Activated T-cell treated with anti-CD3 and anti-CD28 coated beads, Interleukin-2, amount 50 U/mL, for 72 hours (primary cell): Measurements from ENCODE around the gene TPSB2. TPM values are rescaled to one million over a fixed set of nuclear protein-coding genes. Genes with fewer than 3 reads are reported as not detected.
A peak's percentile ranks its signal among the peaks of the same experiment; 100 is the strongest.
"Not testable (repeated sequence)": the region's sequence is repeated elsewhere in the genome, so short reads cannot be mapped to it uniquely, and the experiment has no call there.

ENCODE experiments used
- ATAC-seq, 2 donors: fragments of 150-1000 bp; cut with Tn5 transposase; replicated peaks in 1 of 2; 2 replicates each; pipeline ENCODE4 v1.10.0; 2021; ENCODE audit warnings: moderate library complexity in 2 of 2, mild to moderate bottlenecking in 1 of 2
- DNase-seq, 2 donors: peaks; one replicate each; pipeline ENCODE4 v3.0.0; 2021 to 2022; ENCODE audit warnings: mixed read lengths in 1 of 2
- H3K27ac Mint-ChIP-seq: one replicate; pipeline ENCODE4 v1.8.0; 2022; ENCODE audit warnings: mild to moderate bottlenecking, moderate library complexity, mixed read lengths
- H3K27me3 Mint-ChIP-seq: one replicate; pipeline ENCODE4 v1.8.0; 2022; ENCODE audit warnings: low read depth, mixed read lengths
- H3K36me3 Mint-ChIP-seq, 2 donors: one replicate each; pipeline ENCODE4 v1.8.0; 2022; ENCODE audit warnings: mixed read lengths in 2 of 2, mild to moderate bottlenecking in 1 of 2; ENCODE audit not compliant: insufficient read depth in 2 of 2
- H3K4me1 Mint-ChIP-seq: one replicate; pipeline ENCODE4 v1.8.0; 2022; ENCODE audit warnings: low read depth, mixed read lengths
- H3K4me3 Mint-ChIP-seq, 2 donors: one replicate each; pipeline ENCODE4 v1.8.0; 2022; ENCODE audit warnings: mild to moderate bottlenecking in 2 of 2, mixed read lengths in 2 of 2, moderate library complexity in 2 of 2
- H3K9me3 Mint-ChIP-seq, 2 donors: one replicate each; pipeline ENCODE4 v1.8.0; 2022; ENCODE audit warnings: mixed read lengths in 2 of 2
- total RNA-seq, 2 donors: library from RNA; stranded (reverse); gene quantifications; one replicate each; pipeline ENCODE4 v1.2.3, GENCODE V29; 2022

Gene TPSB2
- total RNA-seq, 2 donors from 2014 or later, result 0.60 TPM; not detected in 1

DNA sequence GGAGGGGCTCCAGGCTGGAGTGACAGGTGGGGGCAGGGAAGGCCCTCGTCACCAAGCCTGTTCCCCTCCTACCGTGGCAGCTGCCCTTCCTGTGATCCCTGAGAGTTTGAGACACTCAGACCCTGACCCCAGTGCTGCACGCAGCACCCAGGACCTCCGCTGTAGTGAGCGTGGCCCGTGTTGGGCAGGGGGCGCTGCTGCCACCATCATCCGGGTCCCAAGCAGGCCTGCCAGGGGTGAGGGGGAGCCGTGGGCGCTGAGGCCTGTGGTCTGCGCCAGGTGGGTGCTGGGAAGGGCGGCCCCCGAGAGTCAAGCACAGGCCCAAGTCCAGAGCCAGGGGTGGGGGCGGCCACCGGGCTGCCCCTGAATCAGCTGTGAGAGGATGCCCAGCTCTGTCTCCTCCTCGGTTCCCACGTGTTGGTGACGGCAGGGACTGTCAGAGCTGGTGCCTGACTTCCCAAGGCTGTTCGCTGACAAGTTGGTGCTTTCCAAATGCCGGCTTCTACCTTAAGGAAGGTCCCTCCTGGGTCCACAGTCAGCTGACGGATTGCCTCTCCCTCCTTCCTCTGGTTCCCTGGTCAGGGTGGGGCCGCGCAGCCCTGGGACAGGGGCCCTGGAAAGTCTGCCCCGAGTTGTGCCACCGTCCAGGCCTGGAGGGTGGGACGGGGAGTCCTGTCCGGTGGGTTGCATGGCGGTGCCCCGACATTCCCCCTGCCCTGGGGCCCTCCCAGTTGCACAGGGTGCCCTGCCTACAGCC is 36.0 kb downstream of the TPSB2 start:
- H3K4me3 Mint-ChIP-seq, result no peak overlapping the region
- no peaks in the 10 kb centered on the region for H3K9me3 Mint-ChIP-seq
- H3K27ac Mint-ChIP-seq, result no peak overlapping the region
- no peaks in the 10 kb centered on the region for H3K36me3 Mint-ChIP-seq
- no peaks in the 10 kb centered on the region for H3K27me3 Mint-ChIP-seq
- ATAC-seq (no peak), DNase-seq (no peak)
- H3K4me1 Mint-ChIP-seq, result no peaks in the 10 kb centered on the region

DNA sequence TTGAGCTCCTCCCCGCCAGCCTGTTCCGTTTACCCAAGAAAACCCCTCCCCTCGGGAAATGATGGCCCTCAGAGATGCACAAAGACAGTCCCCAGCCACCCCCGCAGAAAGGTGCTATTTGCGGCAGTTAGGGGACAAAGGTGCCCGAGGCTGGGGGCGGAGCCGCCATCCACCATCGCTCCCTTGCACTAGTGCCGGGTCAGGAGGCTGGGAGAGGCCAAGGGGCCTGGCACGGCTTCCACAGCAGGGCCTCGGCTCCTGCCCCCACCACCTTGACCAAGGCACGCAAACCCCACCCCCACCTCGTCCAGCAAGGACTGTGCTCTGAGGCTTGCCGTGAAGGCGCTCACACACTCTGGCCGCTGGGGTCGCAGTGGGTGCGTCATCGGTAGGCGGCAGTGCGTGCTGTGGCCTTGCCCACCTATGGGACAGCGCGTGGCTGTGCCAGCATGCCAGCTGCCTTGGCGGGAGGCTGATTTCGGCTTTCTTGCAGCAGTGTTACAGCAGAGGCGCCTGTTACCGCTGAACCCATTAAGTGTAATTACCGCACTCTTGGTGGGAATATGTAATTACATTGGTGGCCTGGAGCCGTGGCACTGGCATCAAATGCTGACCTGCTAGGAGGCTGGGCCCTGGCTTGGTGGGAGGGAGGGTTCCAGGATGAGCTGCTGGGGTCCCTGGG is 36.7 kb downstream of the TPSB2 start:
- Mint-ChIP-seq H3K36me3 (no peaks in the 10 kb centered on the region), H3K27me3 (no peaks in the 10 kb centered on the region), H3K4me1 (no peaks in the 10 kb centered on the region), H3K27ac (no peak overlapping the region), H3K9me3 (no peaks in the 10 kb centered on the region), H3K4me3 (no peak overlapping the region)
- ATAC-seq (no peak), DNase-seq (no peak)

GRCh38 chr16:1192384-1193073 is 37.5 kb downstream of the TPSB2 start:
- Mint-ChIP-seq H3K36me3 (no peaks in the 10 kb centered on the region), H3K4me3 (no peak overlapping the region), H3K27me3 (no peaks in the 10 kb centered on the region), H3K4me1 (no peaks in the 10 kb centered on the region), H3K9me3 (no peaks in the 10 kb centered on the region), H3K27ac (no peak overlapping the region)
- DNase-seq (no peak), ATAC-seq (no peak)

GRCh38 chr16:1190789-1191188 is 39.2 kb downstream of the TPSB2 start:
- not testable (repeated sequence) for H3K36me3 Mint-ChIP-seq, DNase-seq, H3K27me3 Mint-ChIP-seq, H3K9me3 Mint-ChIP-seq, ATAC-seq, H3K4me1 Mint-ChIP-seq, H3K27ac Mint-ChIP-seq, H3K4me3 Mint-ChIP-seq

GRCh38 chr16:1189455-1189854 is 40.5 kb downstream of the TPSB2 start:
- no peak overlapping the region for H3K4me3 Mint-ChIP-seq
- H3K27ac Mint-ChIP-seq, result no peak overlapping the region
- no peaks in the 10 kb centered on the region for H3K4me1 Mint-ChIP-seq
- no peak for ATAC-seq
- no peak for DNase-seq
- H3K36me3 Mint-ChIP-seq, result no peaks in the 10 kb centered on the region
- H3K9me3 Mint-ChIP-seq, result no peaks in the 10 kb centered on the region
- no peaks in the 10 kb centered on the region for H3K27me3 Mint-ChIP-seq

DNA sequence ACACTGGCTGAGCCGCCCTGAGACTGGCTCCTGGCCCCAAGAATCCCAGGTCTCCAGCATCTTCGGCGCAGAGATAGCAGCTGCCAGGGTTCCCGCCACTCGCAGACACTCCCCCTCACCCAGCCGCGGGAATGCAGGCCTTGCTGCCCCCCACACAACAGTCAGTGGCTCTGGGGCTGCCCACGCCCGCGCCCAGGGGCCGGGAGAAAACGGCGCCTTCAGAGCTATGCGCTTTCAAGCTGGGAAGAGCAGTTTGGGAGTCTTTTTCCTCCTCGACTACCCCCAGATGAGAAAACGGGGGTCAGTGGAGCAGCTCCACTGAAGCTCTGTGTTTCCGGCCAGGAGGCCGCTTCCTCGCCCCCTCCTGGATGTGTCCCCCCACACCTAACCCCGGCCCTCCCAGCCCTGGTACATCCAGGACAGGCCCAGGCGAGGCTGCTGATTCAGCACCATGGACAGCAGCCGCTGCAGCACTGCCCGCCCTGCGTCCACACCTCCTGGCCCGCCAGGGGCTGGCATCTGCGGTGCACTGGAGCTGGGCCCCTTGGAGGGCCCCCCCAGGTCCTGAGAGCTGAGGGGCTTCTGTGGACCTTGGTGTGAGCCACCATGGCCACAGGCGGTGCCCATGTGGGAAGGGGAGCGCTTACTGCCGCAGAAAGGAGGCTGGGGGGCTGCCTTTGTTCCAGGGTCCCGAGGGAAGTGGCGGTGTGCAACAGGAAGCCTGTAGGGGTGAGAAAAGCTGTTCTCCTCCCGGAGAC is 41.4 kb downstream of the TPSB2 start:
- Mint-ChIP-seq H3K4me1 (no peaks in the 10 kb centered on the region), H3K4me3 (no peak overlapping the region), H3K27me3 (no peaks in the 10 kb centered on the region), H3K36me3 (no peaks in the 10 kb centered on the region), H3K27ac (no peak overlapping the region), H3K9me3 (no peaks in the 10 kb centered on the region)
- DNase-seq, result peak; percentile 45 to 46
- peak; percentile 36 to 39 for ATAC-seq

GRCh38 chr16:1185460-1186207 is 44.4 kb downstream of the TPSB2 start:
- ATAC-seq, DNase-seq, H3K9me3 Mint-ChIP-seq, H3K36me3 Mint-ChIP-seq, H3K4me3 Mint-ChIP-seq, H3K27ac Mint-ChIP-seq, H3K4me1 Mint-ChIP-seq, H3K27me3 Mint-ChIP-seq: not testable (repeated sequence)

- no peak overlapping the region for H3K27ac Mint-ChIP-seq
- DNase-seq (no peak), ATAC-seq (no peak)
- H3K27me3 Mint-ChIP-seq, result no peaks in the 10 kb centered on the region
- H3K4me1 Mint-ChIP-seq, result no peaks in the 10 kb centered on the region
- no peaks in the 10 kb centered on the region for H3K9me3 Mint-ChIP-seq
- no peaks in the 10 kb centered on the region for H3K36me3 Mint-ChIP-seq
- no peak overlapping the region for H3K4me3 Mint-ChIP-seq
These were observed 45.0 kb downstream of the TPSB2 start for GRCh38 chr16:1184980-1185379.

DNA sequence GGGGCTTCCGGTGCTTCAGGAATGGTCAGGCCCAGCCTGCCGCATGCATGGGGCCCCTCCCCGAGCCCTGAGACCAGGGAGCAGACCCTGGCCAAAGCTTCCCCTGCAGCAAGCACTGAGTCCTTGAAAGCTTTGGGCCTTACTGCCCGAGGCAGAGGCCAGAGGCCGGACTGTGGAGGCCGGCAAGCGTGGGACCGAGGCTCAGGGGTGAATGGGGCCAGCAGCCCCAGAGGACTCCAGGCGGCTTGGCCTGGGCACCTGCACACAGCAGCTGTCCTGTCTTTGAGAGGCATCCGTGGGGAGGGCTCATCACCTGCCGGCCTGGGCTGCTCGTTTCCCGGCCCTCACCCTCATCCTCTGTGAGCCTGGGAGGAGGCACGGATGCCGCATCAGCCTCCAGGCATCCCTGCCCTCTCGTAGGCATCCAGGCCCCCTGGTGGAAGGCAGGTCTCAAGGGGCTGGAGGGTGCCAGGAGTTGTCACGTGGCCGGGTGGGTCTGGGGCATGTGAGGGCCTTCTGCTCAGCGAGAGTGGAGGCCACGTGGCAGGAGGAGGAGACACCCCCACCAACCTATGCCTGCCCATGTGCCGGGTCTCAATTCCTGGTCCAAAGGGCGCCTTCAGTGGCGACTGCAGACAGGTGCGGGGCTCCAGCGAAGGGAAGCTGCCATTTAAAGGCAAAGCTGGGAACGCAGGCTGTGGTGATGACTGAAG is 45.7 kb downstream of the TPSB2 start:
- H3K4me3 Mint-ChIP-seq, result no peak overlapping the region
- H3K27me3 Mint-ChIP-seq, result no peaks in the 10 kb centered on the region
- ATAC-seq (no peak), DNase-seq (no peak)
- no peaks in the 10 kb centered on the region for H3K9me3 Mint-ChIP-seq
- no peaks in the 10 kb centered on the region for H3K4me1 Mint-ChIP-seq
- H3K36me3 Mint-ChIP-seq, result no peaks in the 10 kb centered on the region
- no peak overlapping the region for H3K27ac Mint-ChIP-seq

DNA sequence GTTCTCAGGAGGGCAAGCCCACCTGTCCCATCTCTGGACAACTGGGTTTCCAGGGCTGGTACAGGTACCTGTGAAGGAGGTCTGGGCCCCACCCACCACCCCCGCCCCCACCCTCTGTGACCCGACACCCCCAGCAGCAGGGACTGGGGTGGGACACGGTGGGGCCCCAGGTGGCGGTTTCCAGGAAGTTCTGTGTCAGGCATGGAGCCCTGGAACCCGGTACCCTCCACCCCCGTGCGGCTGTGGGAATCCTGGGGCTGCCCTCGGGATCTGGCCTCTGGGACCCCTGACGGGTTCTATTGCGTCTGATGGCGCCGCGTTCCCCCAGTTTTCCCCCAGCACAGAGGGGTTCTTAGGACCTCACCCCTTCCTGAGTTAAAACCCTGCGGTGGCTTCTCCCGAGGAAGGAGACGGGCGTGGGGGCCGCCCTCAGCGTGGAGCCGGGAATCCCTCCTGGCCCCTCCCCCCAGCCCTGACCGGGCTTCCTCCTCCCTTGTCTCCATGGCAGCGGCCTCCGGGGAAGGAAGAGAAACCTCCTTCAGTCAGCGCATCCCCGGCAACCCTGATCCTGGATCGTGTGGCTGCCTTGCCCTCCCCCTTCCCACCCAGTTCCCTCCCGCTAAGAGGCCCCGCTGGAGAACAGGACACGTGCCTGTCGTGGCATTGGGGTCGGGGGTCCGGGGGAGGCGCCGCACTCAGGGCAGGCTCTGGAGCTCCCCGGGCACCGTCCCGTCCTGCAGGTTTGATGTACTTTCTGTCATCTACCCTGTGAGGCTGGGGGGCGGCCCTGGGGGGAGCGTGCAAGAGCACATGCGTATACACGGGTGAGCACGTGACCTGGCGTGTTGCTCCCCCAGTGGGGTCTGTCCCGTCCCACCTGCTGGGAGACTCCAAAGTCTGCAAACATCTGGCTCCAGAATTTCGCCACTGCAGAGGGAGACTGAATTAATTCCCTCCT is 46.8 kb downstream of the TPSB2 start:
- H3K36me3 Mint-ChIP-seq, result no peaks in the 10 kb centered on the region
- H3K27ac Mint-ChIP-seq, result no peak overlapping the region
- no peak for ATAC-seq
- no peaks in the 10 kb centered on the region for H3K4me1 Mint-ChIP-seq
- DNase-seq, result no peak
- H3K9me3 Mint-ChIP-seq, result no peaks in the 10 kb centered on the region
- no peak overlapping the region for H3K4me3 Mint-ChIP-seq
- H3K27me3 Mint-ChIP-seq, result no peaks in the 10 kb centered on the region

DNA sequence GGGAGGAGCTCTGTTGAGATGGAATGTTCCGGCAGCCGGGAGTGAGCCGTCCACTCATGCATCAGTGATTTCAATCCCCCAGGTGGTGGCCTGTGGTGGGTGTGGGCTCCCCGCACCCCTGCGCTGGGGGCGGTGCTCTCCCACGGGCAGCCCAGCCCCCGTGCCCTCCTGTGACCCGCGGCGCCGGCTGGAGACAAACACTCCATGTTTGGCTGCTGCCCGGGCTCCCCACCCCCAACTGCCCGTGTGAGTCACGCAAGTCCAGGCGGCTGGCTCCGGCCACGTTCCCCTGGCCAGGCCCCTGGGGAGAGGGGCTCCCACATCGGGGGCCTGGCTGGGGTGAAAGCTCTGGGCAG is 47.7 kb downstream of the TPSB2 start:
- no peaks in the 10 kb centered on the region for H3K27me3 Mint-ChIP-seq
- H3K4me3 Mint-ChIP-seq, result no peak overlapping the region
- no peak overlapping the region for H3K27ac Mint-ChIP-seq
- H3K9me3 Mint-ChIP-seq, result no peaks in the 10 kb centered on the region
- DNase-seq (no peak), ATAC-seq (no peak)
- no peaks in the 10 kb centered on the region for H3K4me1 Mint-ChIP-seq
- H3K36me3 Mint-ChIP-seq, result no peaks in the 10 kb centered on the region
